ENCODE data around the gene CLCN7. TPM values are rescaled to one million over a fixed set of nuclear protein-coding genes. Genes with fewer than 3 reads are reported as not detected.

CLCN7 gene
- total RNA-seq, 1 donor, result 161 TPM

DNA sequence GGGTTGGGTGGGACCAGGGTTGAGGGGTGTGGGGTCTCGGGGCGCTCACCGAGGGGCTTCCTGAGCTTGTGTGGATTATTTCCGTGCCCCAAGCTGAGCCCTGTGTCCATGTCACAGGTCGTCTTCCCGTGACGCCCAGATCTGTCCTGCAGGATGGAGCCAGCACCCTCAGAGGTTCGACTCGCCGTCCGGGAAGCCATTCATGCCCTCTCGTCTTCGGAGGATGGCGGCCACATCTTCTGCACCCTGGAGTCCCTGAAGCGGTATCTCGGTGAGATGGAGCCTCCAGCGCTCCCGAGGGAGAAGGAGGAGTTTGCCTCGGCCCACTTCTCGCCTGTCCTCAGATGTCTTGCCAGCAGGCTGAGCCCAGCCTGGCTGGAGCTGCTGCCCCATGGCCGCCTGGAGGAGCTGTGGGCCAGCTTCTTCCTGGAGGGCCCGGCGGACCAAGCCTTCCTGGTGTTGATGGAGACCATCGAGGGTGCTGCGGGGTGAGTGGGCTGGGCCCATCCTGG, 19.4 kb upstream of the CLCN7 start:
- H3K79me2 ChIP-seq (ENCODE audit: insufficient read depth, low read length), result peaks cover 38% of the 10 kb centered on the region
- peaks cover 9% of the 10 kb centered on the region for H3K4me1 ChIP-seq (ENCODE audit: insufficient read depth, low read length)
- peaks cover 16% of the 10 kb centered on the region for H3K36me3 ChIP-seq (ENCODE audit: insufficient read depth, low read length)
- H4K20me1 ChIP-seq (ENCODE audit: insufficient read depth, low read length), result peaks cover 7% of the 10 kb centered on the region
- H3K4me3 ChIP-seq (ENCODE audit: insufficient read depth, low read length), result peak overlapping the region; percentile 85
- H3K4me2 ChIP-seq (ENCODE audit: insufficient read depth, low read length), result peak overlapping the region; percentile 97
- peak overlapping the region; percentile 84 for H3K27ac ChIP-seq (ENCODE audit: low read depth, low read length)
- TF ChIP-seq, protein P1, sequence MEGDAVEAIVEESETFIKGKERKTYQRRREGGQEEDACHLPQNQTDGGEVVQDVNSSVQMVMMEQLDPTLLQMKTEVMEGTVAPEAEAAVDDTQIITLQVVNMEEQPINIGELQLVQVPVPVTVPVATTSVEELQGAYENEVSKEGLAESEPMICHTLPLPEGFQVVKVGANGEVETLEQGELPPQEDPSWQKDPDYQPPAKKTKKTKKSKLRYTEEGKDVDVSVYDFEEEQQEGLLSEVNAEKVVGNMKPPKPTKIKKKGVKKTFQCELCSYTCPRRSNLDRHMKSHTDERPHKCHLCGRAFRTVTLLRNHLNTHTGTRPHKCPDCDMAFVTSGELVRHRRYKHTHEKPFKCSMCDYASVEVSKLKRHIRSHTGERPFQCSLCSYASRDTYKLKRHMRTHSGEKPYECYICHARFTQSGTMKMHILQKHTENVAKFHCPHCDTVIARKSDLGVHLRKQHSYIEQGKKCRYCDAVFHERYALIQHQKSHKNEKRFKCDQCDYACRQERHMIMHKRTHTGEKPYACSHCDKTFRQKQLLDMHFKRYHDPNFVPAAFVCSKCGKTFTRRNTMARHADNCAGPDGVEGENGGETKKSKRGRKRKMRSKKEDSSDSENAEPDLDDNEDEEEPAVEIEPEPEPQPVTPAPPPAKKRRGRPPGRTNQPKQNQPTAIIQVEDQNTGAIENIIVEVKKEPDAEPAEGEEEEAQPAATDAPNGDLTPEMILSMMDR (IDR thresholded peaks at IDR 0.05; ENCODE audit: extremely low read depth, low read depth, low read length), result peak; percentile 77
- DNase-seq (ENCODE audit: insufficient read length, low spot score, missing footprints), result peak; percentile 100
- no peaks in the 10 kb centered on the region for H3K9me3 ChIP-seq (ENCODE audit: low read depth, low read length)
- H2AFZ ChIP-seq (ENCODE audit: low read length), result peak overlapping the region; percentile 88
- H3K27me3 ChIP-seq (ENCODE audit: insufficient read depth, low read length), result no peaks in the 10 kb centered on the region

DNA sequence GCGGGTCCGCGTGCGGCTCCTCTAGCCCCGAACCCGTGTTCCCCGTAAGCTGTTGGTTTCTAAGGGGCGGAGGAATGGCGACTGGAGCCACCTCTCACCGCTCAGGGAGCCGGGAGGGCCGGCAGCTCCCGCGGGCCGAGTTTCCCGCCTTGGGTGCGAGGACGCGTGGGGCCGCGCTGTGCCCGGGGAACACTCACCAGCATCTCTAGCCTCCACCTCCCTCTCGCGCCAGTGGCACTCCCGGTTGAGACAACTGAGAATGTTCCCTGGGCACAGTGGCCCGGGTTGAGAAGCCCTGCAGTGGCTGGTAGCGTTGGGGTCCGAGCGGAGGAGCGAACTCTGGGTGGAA, 18.9 kb upstream of the CLCN7 start:
- H3K79me2 ChIP-seq (ENCODE audit: insufficient read depth, low read length), result peaks cover 38% of the 10 kb centered on the region
- peak overlapping the region; percentile 85 for H3K4me3 ChIP-seq (ENCODE audit: insufficient read depth, low read length)
- no peaks in the 10 kb centered on the region for H3K9me3 ChIP-seq (ENCODE audit: low read depth, low read length)
- H4K20me1 ChIP-seq (ENCODE audit: insufficient read depth, low read length), result peaks cover 7% of the 10 kb centered on the region
- peaks cover 14% of the 10 kb centered on the region for H3K36me3 ChIP-seq (ENCODE audit: insufficient read depth, low read length)
- peak overlapping the region; percentile 84 for H3K27ac ChIP-seq (ENCODE audit: low read depth, low read length)
- peak overlapping the region; percentile 88 for H2AFZ ChIP-seq (ENCODE audit: low read length)
- DNase-seq (ENCODE audit: insufficient read length, low spot score, missing footprints), result peak; percentile 96
- H3K4me2 ChIP-seq (ENCODE audit: insufficient read depth, low read length), result peak overlapping the region; percentile 97
- TF ChIP-seq, protein P1 (IDR thresholded peaks at IDR 0.05; ENCODE audit: extremely low read depth, low read depth, low read length), result no peak
- no peaks in the 10 kb centered on the region for H3K27me3 ChIP-seq (ENCODE audit: insufficient read depth, low read length)
- H3K4me1 ChIP-seq (ENCODE audit: insufficient read depth, low read length), result peaks cover 9% of the 10 kb centered on the region

DNA sequence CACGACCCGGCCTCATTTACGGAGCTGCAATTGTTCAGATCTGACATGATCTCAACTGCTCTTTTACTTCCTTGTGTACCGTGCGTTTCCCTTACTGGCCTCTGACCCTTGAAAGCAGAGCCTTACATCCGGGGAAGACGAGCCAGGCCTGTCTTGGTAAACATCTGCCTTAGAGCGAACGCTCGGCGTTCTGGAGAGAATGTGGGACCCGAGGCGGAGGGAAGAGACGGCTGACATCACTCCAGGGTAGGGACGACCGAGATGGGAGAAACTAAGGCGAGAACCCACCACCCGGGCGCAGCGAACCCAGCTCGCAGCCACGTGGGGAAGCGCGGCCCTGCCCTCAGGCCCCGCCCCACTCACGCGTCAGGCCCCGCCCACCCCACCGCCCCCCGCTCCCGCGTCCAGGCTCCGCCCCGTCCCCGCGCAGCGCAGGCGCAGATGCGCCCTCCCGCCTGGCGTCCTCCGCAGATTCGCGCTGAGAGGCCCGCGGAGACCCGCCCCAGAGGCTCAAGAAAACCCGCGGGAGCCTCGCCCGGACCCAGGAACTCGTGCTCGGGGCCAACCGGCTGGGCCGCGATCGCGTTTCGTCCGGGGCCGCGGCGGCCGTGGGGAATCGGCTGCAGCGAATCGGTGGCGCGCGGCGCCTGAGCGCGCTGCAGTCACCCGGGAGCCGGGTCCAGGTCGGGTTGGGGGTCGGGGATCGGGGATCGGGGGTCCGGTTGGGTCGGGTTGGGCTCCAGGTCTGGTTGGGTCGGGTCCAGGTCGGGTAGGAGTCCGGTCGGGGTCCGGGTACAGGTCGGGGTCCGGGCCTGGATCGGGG, 18.3 kb upstream of the CLCN7 start, which contains the start of gene TELO2:
TSS of gene TELO2 (plus strand) at position 438 of the 823 bp plus-strand sequence. CDS start 922 bp downstream, outside the sequence.
- peak within 1 kb of the TSS; percentile 85 for H3K4me3 ChIP-seq (ENCODE audit: insufficient read depth, low read length)
- TF ChIP-seq, protein P1 (IDR thresholded peaks at IDR 0.05; ENCODE audit: extremely low read depth, low read depth, low read length), result no peak
- H3K27ac ChIP-seq (ENCODE audit: low read depth, low read length), result peak within 1 kb of the TSS; percentile 84
- peaks cover 9% of the 10 kb centered on the region for H3K4me1 ChIP-seq (ENCODE audit: insufficient read depth, low read length)
- peak within 1 kb of the TSS; percentile 100 for H2AFZ ChIP-seq (ENCODE audit: low read length)
- no peaks in the 10 kb centered on the region for H3K27me3 ChIP-seq (ENCODE audit: insufficient read depth, low read length)
- peaks cover 7% of the 10 kb centered on the region for H4K20me1 ChIP-seq (ENCODE audit: insufficient read depth, low read length)
- H3K79me2 ChIP-seq (ENCODE audit: insufficient read depth, low read length), result peaks cover 38% of the 10 kb centered on the region
- H3K36me3 ChIP-seq (ENCODE audit: insufficient read depth, low read length), result peaks cover 14% of the 10 kb centered on the region
- H3K9me3 ChIP-seq (ENCODE audit: low read depth, low read length), result no peaks in the 10 kb centered on the region
- peak within 1 kb of the TSS; percentile 97 for H3K4me2 ChIP-seq (ENCODE audit: insufficient read depth, low read length)
- DNase-seq (ENCODE audit: insufficient read length, low spot score, missing footprints), result peak; percentile 100
